Motor neuron (in vitro differentiated cells): ENCODE data around the gene UBAC2. TPM values are rescaled to one million over a fixed set of nuclear protein-coding genes. Genes with fewer than 3 reads are reported as not detected.

Source experiments
- ATAC-seq, 8 experiments: fragments of 200-7000 bp; cut with Tn5 transposase; replicated peaks in 6 of 8; 2 replicates each; pipeline ENCODE4 v1.8.0; 2021; ENCODE audit warnings: mild to moderate bottlenecking in 8 of 8, moderate library complexity in 8 of 8
- H3K27ac ChIP-seq, 2 donors: fragments of 250-450 bp; sonication (Bioruptor Pico); 2 replicates each; pipeline ENCODE4 v1.9.0; 2021; ENCODE audit warnings: antibody characterized with exemption in 2 of 2, mild to moderate bottlenecking in 2 of 2, moderate library complexity in 1 of 2
- H3K4me1 ChIP-seq, 2 donors: fragments of 250-450 bp; sonication (Bioruptor Pico); replicated peaks in 1 of 2; 2 replicates each; pipeline ENCODE4 v1.6.1; 2021; ENCODE audit warnings: antibody characterized with exemption in 2 of 2, mild to moderate bottlenecking in 2 of 2, moderate library complexity in 1 of 2
- H3K4me3 ChIP-seq, 5 donors: fragments of 250-450 bp; sonication (Bioruptor Pico); 2 replicates each; pipeline ENCODE4 v1.9.0; 2021; ENCODE audit warnings: antibody characterized with exemption in 5 of 5, mild to moderate bottlenecking in 5 of 5, moderate library complexity in 4 of 5
- WGBS, 10 experiments: fragments of 450-650 bp; shearing (Covaris generic); methylation state at CpG; one replicate each; pipeline ENCODE4 v1.0.0; 2022; 5-methylcytosine and 5-hydroxymethylcytosine counted together
- in situ Hi-C, 9 experiments: fragments of 400-800 bp; cut with MboI; loops; one replicate each; pipeline ENCODE4 v1.15.0; 2021; ENCODE audit warnings: low sequenced_read_pairs in 9 of 9, low pct_unique_long_range_greater_than_20kb in 2 of 9; ENCODE audit not compliant: unreplicated experiment in 9 of 9
- total RNA-seq, 8 experiments: library from RNA; unstranded; fragments of 300-600 nt; gene quantifications; 2 replicates each; pipeline versions ENCODE4 v1.2.3 to v1.2.4, GENCODE V29; 2022

The UBAC2 gene
- 10 to 100 TPM; 28.5 to 47.7 (median 34.9) TPM for total RNA-seq

- WGBS, 10 experiments = 0 to 2% methylated on average over 1 to 10 of the region's 76 CpGs; no CpG with 5 or more reads in 8 of the 10 experiments
- Histone ChIP-seq H3K4me1 (peaks cover 9% of the 10 kb centered on the region in 2 donors), H3K4me3 (peak within 1 kb of the TSS; percentile 61 to 91 (median 89)), H3K27ac (peak within 1 kb of the TSS; percentile 60 to 78)
- in situ Hi-C loops = no loop called here
- ATAC-seq = peak; percentile 86 to 96 (median 90)
Measured at GRCh38 chr13:99200432-99201167, at the start of gene UBAC2. Gene UBAC2, plus strand, starts transcription at chr13:99200854. Its CDS starts 55 bp downstream, at chr13:99200909.

GRCh38 chr13:99151516-99151915 is 49.1 kb upstream of the UBAC2 start:
- H3K27ac ChIP-seq = no peak overlapping the region
- H3K4me3 ChIP-seq = no peak overlapping the region
- 28 to 100% (median 74%) methylated on average over 1 to 3 of the region's 4 CpGs; no CpG with 5 or more reads in 4 of the 10 experiments for WGBS, 10 experiments
- in situ Hi-C loops = loop anchor here in 1 of 9 experiments (25.0 kb wide), 1 partner anchor 89 kb away; no protein-coding TSS in a partner anchor
- no peaks in the 10 kb centered on the region for H3K4me1 ChIP-seq
- ATAC-seq = peak in 3 of 8 experiments; percentile 47 to 65 (median 53)

GRCh38 chr13:99153219-99153618 is 47.4 kb upstream of the UBAC2 start:
- Histone ChIP-seq H3K4me1 (no peaks in the 10 kb centered on the region), H3K27ac (no peak overlapping the region), H3K4me3 (no peak overlapping the region)
- in situ Hi-C loops = loop anchor here in 1 of 9 experiments (25.0 kb wide), 1 partner anchor 91 kb away; no protein-coding TSS in a partner anchor
- WGBS, 10 experiments = 0 to 100% (median 100%) methylated on average over 1 of the region's 1 CpG; no CpG with 5 or more reads in 1 of the 10 experiments
- no peak for ATAC-seq

- no peak for ATAC-seq
- no peak overlapping the region for H3K4me3 ChIP-seq
- in situ Hi-C loops = loop anchor here in 1 of 9 experiments (25.0 kb wide), 1 partner anchor 92 kb away; no protein-coding TSS in a partner anchor
- no peak overlapping the region for H3K27ac ChIP-seq
- WGBS, 10 experiments = 100% methylated on average over 2 of the region's 2 CpGs; no CpG with 5 or more reads in 8 of the 10 experiments
- peaks cover 0 to 1% of the 10 kb centered on the region in 2 donors for H3K4me1 ChIP-seq
Measured at GRCh38 chr13:99154064-99154463, 46.6 kb upstream of the UBAC2 start.

- ATAC-seq = no peak
- Histone ChIP-seq H3K4me3 (no peak overlapping the region), H3K4me1 (peaks cover 0 to 5% of the 10 kb centered on the region in 2 donors), H3K27ac (no peak overlapping the region)
- 48 to 100% (median 94%) methylated on average over 1 to 2 of the region's 5 CpGs; no CpG with 5 or more reads in 3 of the 10 experiments for WGBS, 10 experiments
- in situ Hi-C loops = loop anchor here in 1 of 9 experiments (25.0 kb wide), 1 partner anchor 94 kb away; no protein-coding TSS in a partner anchor
Measured at GRCh38 chr13:99155821-99156220, 44.8 kb upstream of the UBAC2 start.

GRCh38 chr13:99157046-99157445 is 43.6 kb upstream of the UBAC2 start:
- WGBS, 10 experiments = 30 to 80% (median 61%) methylated on average over 1 to 4 of the region's 5 CpGs; no CpG with 5 or more reads in 6 of the 10 experiments
- Histone ChIP-seq H3K4me3 (no peak overlapping the region), H3K4me1 (peaks cover 0 to 5% of the 10 kb centered on the region in 2 donors), H3K27ac (no peak overlapping the region)
- in situ Hi-C loops = loop anchor here in 1 of 9 experiments (25.0 kb wide), 1 partner anchor 95 kb away; no protein-coding TSS in a partner anchor
- no peak for ATAC-seq

GRCh38 chr13:99158846-99159245 is 41.8 kb upstream of the UBAC2 start:
- WGBS, 10 experiments = 40 to 83% (median 54%) methylated on average over 1 to 7 of the region's 8 CpGs; no CpG with 5 or more reads in 3 of the 10 experiments
- ATAC-seq = no peak
- Histone ChIP-seq H3K4me1 (peaks cover 0 to 5% of the 10 kb centered on the region in 2 donors), H3K27ac (no peak overlapping the region), H3K4me3 (no peak overlapping the region)
- in situ Hi-C loops = loop anchor here in 1 of 9 experiments (25.0 kb wide), 1 partner anchor 97 kb away; no protein-coding TSS in a partner anchor

GRCh38 chr13:99159331-99160061 is 41.2 kb upstream of the UBAC2 start:
- in situ Hi-C loops = loop anchor here in 1 of 9 experiments (25.0 kb wide), 1 partner anchor 97 kb away; no protein-coding TSS in a partner anchor
- H3K4me3 ChIP-seq = no peak overlapping the region
- H3K27ac ChIP-seq = no peak overlapping the region
- H3K4me1 ChIP-seq = peaks cover 0 to 5% of the 10 kb centered on the region in 2 donors
- no peak for ATAC-seq
- WGBS, 10 experiments = 0 to 95% (median 82%) methylated on average over 3 to 6 of the region's 8 CpGs; no CpG with 5 or more reads in 2 of the 10 experiments

- in situ Hi-C loops = loop anchor here in 1 of 9 experiments (25.0 kb wide), 1 partner anchor 98 kb away; no protein-coding TSS in a partner anchor
- no peak for ATAC-seq
- Histone ChIP-seq H3K4me3 (no peak overlapping the region), H3K27ac (no peak overlapping the region), H3K4me1 (peaks cover 0 to 5% of the 10 kb centered on the region in 2 donors)
- WGBS, 10 experiments = 39 to 86% (median 65%) methylated on average over 1 to 4 of the region's 4 CpGs; no CpG with 5 or more reads in 3 of the 10 experiments
Measured at GRCh38 chr13:99160415-99160814, 40.2 kb upstream of the UBAC2 start.

GRCh38 chr13:99161512-99161911 is 39.1 kb upstream of the UBAC2 start:
- WGBS, 10 experiments = 0 to 91% (median 38%) methylated on average over 1 of the region's 1 CpG; no CpG with 5 or more reads in 3 of the 10 experiments
- no peak overlapping the region for H3K27ac ChIP-seq
- no peak overlapping the region for H3K4me3 ChIP-seq
- peaks cover 0 to 5% of the 10 kb centered on the region in 2 donors for H3K4me1 ChIP-seq
- in situ Hi-C loops = loop anchor here in 1 of 9 experiments (25.0 kb wide), 1 partner anchor 99 kb away; no protein-coding TSS in a partner anchor
- ATAC-seq = no peak

- peaks cover 0 to 5% of the 10 kb centered on the region in 2 donors for H3K4me1 ChIP-seq
- in situ Hi-C loops = loop anchor here in 1 of 9 experiments (25.0 kb wide), 1 partner anchor 100 kb away; no protein-coding TSS in a partner anchor
- H3K27ac ChIP-seq = no peak overlapping the region
- no peak for ATAC-seq
- no peak overlapping the region for H3K4me3 ChIP-seq
- WGBS, 10 experiments = 51 to 98% (median 85%) methylated on average over 2 to 11 of the region's 13 CpGs; no CpG with 5 or more reads in 1 of the 10 experiments
Measured at GRCh38 chr13:99162567-99163361, 37.9 kb upstream of the UBAC2 start.

GRCh38 chr13:99164226-99164625 is 36.4 kb upstream of the UBAC2 start:
- WGBS, 10 experiments = 70 to 93% (median 71%) methylated on average over 2 to 4 of the region's 5 CpGs; no CpG with 5 or more reads in 3 of the 10 experiments
- Histone ChIP-seq H3K27ac (no peak overlapping the region), H3K4me1 (peaks cover 0 to 2% of the 10 kb centered on the region in 2 donors), H3K4me3 (no peak overlapping the region)
- in situ Hi-C loops = loop anchor here in 1 of 9 experiments (25.0 kb wide), 1 partner anchor 102 kb away; no protein-coding TSS in a partner anchor
- ATAC-seq = no peak
